Upper lobe of left lung (tissue), 6 donors: ENCODE results near the gene VWA7. TPM values are rescaled to one million over a fixed set of nuclear protein-coding genes. Genes with fewer than 3 reads are reported as not detected.

Experiments used
- ATAC-seq, 2 donors: fragments of 200-7000 bp; cut with Tn5 transposase; one replicate each; pipeline ENCODE4 v1.9.1; 2022; ENCODE audit warnings: mild to moderate bottlenecking in 2 of 2, moderate library complexity in 2 of 2; ENCODE audit not compliant: low FRiP score in 2 of 2
- DNase-seq, 2 donors: peaks; one replicate each; pipeline ENCODE4 v3.0.0-alpha.2; 2019 to 2020
- H3K27ac ChIP-seq, 4 donors: fragments of 200-600 bp; sonication (generic); one replicate each; pipeline ENCODE4 v1.5.1; 2016 to 2019
- H3K27me3 ChIP-seq, 4 donors: fragments of 200-600 bp; sonication (generic); one replicate each; pipeline ENCODE4 v1.5.1; 2017 to 2019
- H3K36me3 ChIP-seq, 4 donors: fragments of 200-600 bp; sonication (generic); one replicate each; pipeline ENCODE4 v1.5.1; 2016 to 2019
- H3K4me1 ChIP-seq, 4 donors: fragments of 200-600 bp; sonication (generic); one replicate each; pipeline ENCODE4 v1.5.1; 2018 to 2019
- H3K4me3 ChIP-seq, 4 donors: fragments of 200-600 bp; sonication (generic); one replicate each; pipeline ENCODE4 v1.5.1; 2017 to 2019; ENCODE audit warnings: mild to moderate bottlenecking in 2 of 4, moderate library complexity in 1 of 4
- H3K9me3 ChIP-seq, 4 donors: fragments of 200-600 bp; sonication (generic); one replicate each; pipeline ENCODE4 v1.5.1; 2018 to 2019
- EP300 ChIP-seq, 4 donors: sonication (generic); formaldehyde crosslinking; IDR thresholded peaks; one replicate each; pipeline ENCODE4 v1.5.1; 2017; ENCODE audit warnings: antibody characterized with exemption in 4 of 4, control low read depth in 2 of 4
- POLR2A ChIP-seq, 4 donors: fragments of 450-650 bp; IDR thresholded peaks; one replicate each; pipeline ENCODE4 v1.5.1; 2016 to 2017; ENCODE audit warnings: antibody characterized with exemption in 4 of 4, mild to moderate bottlenecking in 2 of 4
- POLR2AphosphoS5 ChIP-seq, 2 donors: sonication (generic); formaldehyde crosslinking; IDR thresholded peaks; one replicate each; pipeline ENCODE4 v1.5.1; 2017; ENCODE audit warnings: antibody characterized with exemption in 2 of 2
- WGBS, 2 donors: methylation state at CpG; one replicate each; pipeline ENCODE4 v1.1.5; 2017 to 2018; 5-methylcytosine and 5-hydroxymethylcytosine counted together
- total RNA-seq, 6 donors: library from RNA; depleted of rRNA in 4 of 6; stranded (reverse); fragments of >200 nt in 4 of 6; gene quantifications; one replicate each; pipeline versions ENCODE4 v1.1.0 to v1.2.1, GENCODE V29; 2016 to 2021
- TF ChIP-seq, protein P1 (sequence below), 6 experiments: fragments of 450-650 bp in 4 of 6; fragments of 200-600 bp in 2 of 6; sonication (generic) in 2 of 6; IDR thresholded peaks; one replicate each; pipeline ENCODE4 v1.5.1; 2016 to 2019; ENCODE audit warnings: antibody characterized with exemption in 6 of 6
- donor health status: DM: no; HTN: no; CAD: no; lungs with moderate emphysema.
- donor health status: DM: no; HTN: yes; CAD: no; lungs with severe emphysema.

The VWA7 gene
- total RNA-seq, 6 donors from 2014 or later: 4.0 to 7.4 (median 6.6) TPM

DNA sequence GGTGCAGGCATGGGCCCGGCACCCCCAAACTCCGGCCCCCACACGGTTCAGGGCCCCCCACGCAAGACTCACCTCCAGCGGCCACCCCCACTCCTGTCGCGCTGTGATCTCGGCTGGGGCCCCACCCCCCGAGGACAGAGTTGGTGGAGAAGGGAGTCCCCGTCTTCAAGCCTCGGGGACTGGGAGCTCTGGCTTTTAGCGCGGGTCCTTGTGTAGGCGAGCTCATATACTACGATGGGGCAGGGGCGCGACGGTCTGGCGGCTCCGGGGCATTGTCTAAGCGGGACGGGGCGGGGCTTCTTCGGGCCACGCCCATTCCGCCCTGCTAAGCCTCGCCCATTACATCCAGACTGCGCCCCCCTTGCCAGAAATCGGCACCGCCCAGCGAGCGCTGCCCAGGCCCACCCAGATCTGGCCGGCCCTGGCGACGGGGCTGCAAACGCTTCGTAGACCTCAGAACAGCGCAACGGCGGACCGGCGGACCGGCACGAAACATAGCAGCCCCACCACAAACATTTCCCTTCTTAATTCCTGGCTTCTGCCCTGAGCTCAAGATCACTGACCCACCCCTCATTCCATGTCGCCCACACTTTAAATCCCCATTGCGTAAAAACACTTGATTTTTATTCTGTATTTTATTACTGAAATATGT is 47.0 kb downstream of the VWA7 start:
- H3K27ac ChIP-seq: peak overlapping the region; percentile 87 to 99 (median 94)
- peaks cover 20 to 64% (median 40%) of the 10 kb centered on the region in 4 donors for H3K36me3 ChIP-seq

GRCh38 chr6:31729515-31729978 is 47.6 kb downstream of the VWA7 start:
- Histone ChIP-seq H3K27ac (peak overlapping the region; percentile 87 to 99 (median 94)), H3K36me3 (peaks cover 20 to 64% (median 40%) of the 10 kb centered on the region in 4 donors), H3K27me3 (no peaks in the 10 kb centered on the region), H3K4me1 (peaks cover 45 to 84% (median 70%) of the 10 kb centered on the region in 4 donors), H3K9me3 (no peaks in the 10 kb centered on the region), H3K4me3 (peak overlapping the region; percentile 76 to 87 (median 82))
- no peak for TF ChIP-seq EP300 (IDR thresholded peaks at IDR 0.05)
- TF ChIP-seq, protein P1, sequence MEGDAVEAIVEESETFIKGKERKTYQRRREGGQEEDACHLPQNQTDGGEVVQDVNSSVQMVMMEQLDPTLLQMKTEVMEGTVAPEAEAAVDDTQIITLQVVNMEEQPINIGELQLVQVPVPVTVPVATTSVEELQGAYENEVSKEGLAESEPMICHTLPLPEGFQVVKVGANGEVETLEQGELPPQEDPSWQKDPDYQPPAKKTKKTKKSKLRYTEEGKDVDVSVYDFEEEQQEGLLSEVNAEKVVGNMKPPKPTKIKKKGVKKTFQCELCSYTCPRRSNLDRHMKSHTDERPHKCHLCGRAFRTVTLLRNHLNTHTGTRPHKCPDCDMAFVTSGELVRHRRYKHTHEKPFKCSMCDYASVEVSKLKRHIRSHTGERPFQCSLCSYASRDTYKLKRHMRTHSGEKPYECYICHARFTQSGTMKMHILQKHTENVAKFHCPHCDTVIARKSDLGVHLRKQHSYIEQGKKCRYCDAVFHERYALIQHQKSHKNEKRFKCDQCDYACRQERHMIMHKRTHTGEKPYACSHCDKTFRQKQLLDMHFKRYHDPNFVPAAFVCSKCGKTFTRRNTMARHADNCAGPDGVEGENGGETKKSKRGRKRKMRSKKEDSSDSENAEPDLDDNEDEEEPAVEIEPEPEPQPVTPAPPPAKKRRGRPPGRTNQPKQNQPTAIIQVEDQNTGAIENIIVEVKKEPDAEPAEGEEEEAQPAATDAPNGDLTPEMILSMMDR (IDR thresholded peaks at IDR 0.05): peak in 5 of 6 experiments; percentile 1 to 91 (median 68)
- TF ChIP-seq POLR2AphosphoS5 (IDR thresholded peaks at IDR 0.05): peak; percentile 58 to 75
- peak; percentile 92 to 95 for ATAC-seq
- peak; percentile 93 to 95 for DNase-seq
- WGBS, 2 donors: 0 to 1% methylated on average over 22 to 26 of the region's 29 CpGs

More for the DNA sequence above, 47.0 kb downstream of the VWA7 start:
- peak; percentile 93 to 97 for DNase-seq
- TF ChIP-seq, protein P1 (IDR thresholded peaks at IDR 0.05): peak in 2 of 6 experiments; percentile 11 to 37
- no peak for TF ChIP-seq EP300 (IDR thresholded peaks at IDR 0.05)
- peak; percentile 70 to 78 for TF ChIP-seq POLR2AphosphoS5 (IDR thresholded peaks at IDR 0.05)
- peak in 3 of 4 donors; percentile 47 to 74 (median 71) for TF ChIP-seq POLR2A (IDR thresholded peaks at IDR 0.05)
- Histone ChIP-seq H3K4me1 (peaks cover 49 to 90% (median 71%) of the 10 kb centered on the region in 4 donors), H3K9me3 (no peaks in the 10 kb centered on the region), H3K27me3 (no peaks in the 10 kb centered on the region), H3K4me3 (peak overlapping the region; percentile 76 to 87 (median 82))
- whole genome bisulfite sequencing, 2 donors: 5 to 7% methylated on average over 22 to 39 of the region's 46 CpGs
- ATAC-seq: peak; percentile 86 to 91

- Histone ChIP-seq H3K36me3 (peaks cover 20 to 59% (median 37%) of the 10 kb centered on the region in 4 donors), H3K27ac (peak within 1 kb of the TSS; percentile 87 to 99 (median 94)), H3K27me3 (no peaks in the 10 kb centered on the region), H3K4me1 (peaks cover 39 to 78% (median 64%) of the 10 kb centered on the region in 4 donors), H3K4me3 (peak within 1 kb of the TSS; percentile 76 to 87 (median 82)), H3K9me3 (no peaks in the 10 kb centered on the region)
- ATAC-seq (peak; percentile 45 to 66), DNase-seq (peak in 1 of 2 donors; percentile 83)
- WGBS, 2 donors: 18 to 23% methylated on average over 35 of the region's 36 CpGs
- no peak for TF ChIP-seq EP300 (IDR thresholded peaks at IDR 0.05)
- TF ChIP-seq POLR2AphosphoS5 (IDR thresholded peaks at IDR 0.05): no peak
- no peak for TF ChIP-seq POLR2A (IDR thresholded peaks at IDR 0.05)
- TF ChIP-seq, protein P1 (IDR thresholded peaks at IDR 0.05): peak in 3 of 6 experiments; percentile 68 to 74 (median 71)
These were observed 48.2 kb downstream of the VWA7 start, which contains the start of gene DDAH2 for GRCh38 chr6:31728767-31729514. Gene DDAH2 (minus strand): TSS chr6:31729299. CDS start chr6:31729161, 138 bp downstream.

DNA sequence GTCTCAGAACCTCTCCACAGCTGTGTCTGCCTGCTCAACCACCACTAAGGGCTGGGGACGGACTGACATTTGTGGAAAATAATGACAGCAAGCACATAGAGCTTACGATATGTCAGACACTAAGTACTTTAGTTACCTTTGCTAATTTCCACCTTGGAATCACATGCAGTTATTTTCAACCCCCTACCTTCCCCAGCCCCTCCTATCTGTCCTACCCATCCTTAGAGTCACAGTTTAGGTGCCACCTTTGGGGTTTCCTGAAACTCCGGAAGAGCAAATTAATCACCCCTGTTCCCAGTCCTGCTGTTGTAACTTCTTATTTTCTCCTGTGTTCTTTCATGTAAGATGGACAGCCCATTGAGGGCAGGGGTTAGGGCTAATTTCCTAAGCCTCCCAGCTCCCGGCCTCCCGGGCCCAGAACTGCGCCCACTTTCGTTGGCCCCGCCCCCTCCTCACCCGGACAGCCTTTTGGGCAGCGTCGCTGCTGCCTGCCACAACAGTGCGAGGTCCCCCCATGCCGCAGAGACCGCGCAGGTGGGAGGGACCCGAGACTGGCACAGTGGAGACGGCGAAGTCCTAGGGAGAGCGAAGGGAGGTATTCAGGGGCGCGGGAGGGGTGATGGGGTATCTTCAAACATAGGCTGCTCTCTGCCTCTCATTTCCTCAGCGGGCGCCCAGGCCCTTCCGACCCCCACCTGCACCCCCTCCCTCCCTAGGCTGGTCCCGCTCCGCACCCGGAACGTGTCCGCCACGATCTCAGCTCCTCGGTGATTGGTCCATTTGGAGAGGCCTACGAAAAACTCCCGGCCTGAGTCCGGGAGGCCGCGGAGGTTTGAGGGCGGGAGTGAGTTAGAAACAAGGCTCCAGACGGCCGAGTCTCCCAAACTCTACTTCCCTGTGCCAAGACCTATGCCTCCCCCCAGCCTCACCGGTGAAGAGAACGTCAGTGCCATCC is 49.1 kb downstream of the VWA7 start:
- H3K27me3 ChIP-seq: no peaks in the 10 kb centered on the region
- peaks cover 30 to 69% (median 55%) of the 10 kb centered on the region in 4 donors for H3K4me1 ChIP-seq
- H3K4me3 ChIP-seq: peak overlapping the region in 3 of 4 donors; percentile 76 to 84 (median 80)
- TF ChIP-seq POLR2A (IDR thresholded peaks at IDR 0.05) (no peak), EP300 (IDR thresholded peaks at IDR 0.05) (no peak), POLR2AphosphoS5 (IDR thresholded peaks at IDR 0.05) (no peak)
- TF ChIP-seq, protein P1 (IDR thresholded peaks at IDR 0.05): no peak
- WGBS, 2 donors: 77% methylated on average over 20 to 41 of the region's 41 CpGs
- no peaks in the 10 kb centered on the region for H3K9me3 ChIP-seq
- peaks cover 14 to 50% (median 28%) of the 10 kb centered on the region in 4 donors for H3K36me3 ChIP-seq
- ATAC-seq (no peak), DNase-seq (peak in 1 of 2 donors; percentile 84)
- peak overlapping the region; percentile 87 to 99 (median 94) for H3K27ac ChIP-seq
